H9 (cell line): Measurements from ENCODE around the gene DNAJC8. TPM values are rescaled to one million over a fixed set of nuclear protein-coding genes. Genes with fewer than 3 reads are reported as not detected.
A peak's percentile ranks its signal among the peaks of the same experiment; 100 is the strongest.

Experiments
- DNase-seq: peaks from one replicate; pipeline ENCODE4 v3.0.0-alpha.2; 2017
- H2AFZ ChIP-seq: one replicate; pipeline ENCODE4 v1.6.1; 2013; ENCODE audit warnings: mild to moderate bottlenecking, low read length, control low read depth, moderate library complexity
- H2AK5ac ChIP-seq: 2 replicates; pipeline ENCODE4 v1.6.1; 2013; ENCODE audit warnings: low read length, control low read depth, mixed read lengths; ENCODE audit not compliant: insufficient read length
- H2BK120ac ChIP-seq: one replicate; pipeline ENCODE4 v1.6.1; 2013; ENCODE audit warnings: low read depth, mild to moderate bottlenecking, low read length, control low read depth, inconsistent platforms; ENCODE audit not compliant: poor library complexity, severe bottlenecking
- H2BK12ac ChIP-seq: 2 replicates; pipeline ENCODE4 v1.6.1; 2013; ENCODE audit warnings: low read length, control low read depth, mixed read lengths, low read depth; ENCODE audit not compliant: insufficient read length
- H2BK15ac ChIP-seq: 2 replicates; pipeline ENCODE4 v1.6.1; 2013; ENCODE audit warnings: low read depth, low read length, control low read depth
- H2BK20ac ChIP-seq: one replicate; pipeline ENCODE4 v1.6.1; 2013; ENCODE audit warnings: low read depth, mild to moderate bottlenecking, low read length, control low read depth, inconsistent platforms; ENCODE audit not compliant: poor library complexity, severe bottlenecking
- H2BK5ac ChIP-seq: 2 replicates; pipeline ENCODE4 v1.6.1; 2013; ENCODE audit warnings: low read length, control low read depth, mixed read lengths; ENCODE audit not compliant: insufficient read length
- H3K14ac ChIP-seq: 2 replicates; pipeline ENCODE4 v1.6.1; 2013; ENCODE audit warnings: low read length, control low read depth; ENCODE audit not compliant: insufficient read depth
- H3K18ac ChIP-seq: 2 replicates; pipeline ENCODE4 v1.6.1; 2013; ENCODE audit warnings: low read depth, mild to moderate bottlenecking, mixed read lengths, low read length, control low read depth; ENCODE audit not compliant: insufficient read length
- H3K23ac ChIP-seq: 2 replicates; pipeline ENCODE4 v1.6.1; 2013; ENCODE audit warnings: low read length, control low read depth, mixed read lengths, low read depth; ENCODE audit not compliant: insufficient read length
- H3K23me2 ChIP-seq: 2 replicates; pipeline ENCODE4 v1.6.1; 2013; ENCODE audit warnings: low read depth, mild to moderate bottlenecking, mixed read lengths, low read length, control low read depth; ENCODE audit not compliant: insufficient read length, poor library complexity, severe bottlenecking
- H3K27ac ChIP-seq: 2 replicates; pipeline ENCODE4 v1.5.1; 2013; ENCODE audit warnings: low read length, control low read depth, mixed read lengths, low read depth; ENCODE audit not compliant: insufficient read length
- H3K27me3 ChIP-seq: 2 replicates; pipeline ENCODE4 v1.6.1; 2013; ENCODE audit warnings: low read length, control low read depth, inconsistent platforms; ENCODE audit not compliant: insufficient read depth
- H3K4ac ChIP-seq: 2 replicates; pipeline ENCODE4 v1.6.1; 2013; ENCODE audit warnings: low read depth, mild to moderate bottlenecking, control low read depth, inconsistent platforms, low read length, moderate library complexity
- H3K4me1 ChIP-seq: 2 replicates; pipeline ENCODE4 v1.6.1; 2013; ENCODE audit warnings: low read length, control low read depth, inconsistent platforms; ENCODE audit not compliant: insufficient read depth
- H3K4me2 ChIP-seq: 2 replicates; pipeline ENCODE4 v1.6.1; 2013; ENCODE audit warnings: low read length, control low read depth, mixed read lengths; ENCODE audit not compliant: insufficient read length, insufficient read depth
- H3K56ac ChIP-seq: 2 replicates; pipeline ENCODE4 v1.6.1; 2013; ENCODE audit warnings: low read depth, mild to moderate bottlenecking, mixed read lengths, low read length, control low read depth; ENCODE audit not compliant: insufficient read length
- H3K79me1 ChIP-seq: 2 replicates; pipeline ENCODE4 v1.6.1; 2013; ENCODE audit warnings: low read depth, mild to moderate bottlenecking, moderate library complexity, low read length, control low read depth, inconsistent platforms; ENCODE audit not compliant: insufficient read depth, poor library complexity, severe bottlenecking
- H3K79me2 ChIP-seq: 2 replicates; pipeline ENCODE4 v1.6.1; 2013; ENCODE audit warnings: low read length, control low read depth, inconsistent platforms; ENCODE audit not compliant: insufficient read depth
- H3K9ac ChIP-seq: 2 replicates; pipeline ENCODE4 v1.6.1; 2013; ENCODE audit warnings: low read length, control low read depth, mixed read lengths; ENCODE audit not compliant: insufficient read length; ENCODE audit errors: extremely low read depth
- H3K9me3 ChIP-seq: one replicate; pipeline ENCODE4 v1.6.1; 2013; ENCODE audit warnings: low read depth, low read length, inconsistent platforms; ENCODE audit not compliant: control insufficient read depth
- H3T11ph ChIP-seq: one replicate; pipeline ENCODE4 v1.6.1; 2013; ENCODE audit warnings: mild to moderate bottlenecking, low read length, control low read depth, inconsistent platforms
- H4K20me1 ChIP-seq: one replicate; pipeline ENCODE4 v1.6.1; 2013; ENCODE audit not compliant: control insufficient read depth, insufficient read length, insufficient read depth
- H4K5ac ChIP-seq: 2 replicates; pipeline ENCODE4 v1.6.1; 2013; ENCODE audit warnings: low read depth, mild to moderate bottlenecking, mixed read lengths, low read length, control low read depth; ENCODE audit not compliant: insufficient read length
- H4K8ac ChIP-seq: replicated peaks from 2 replicates; pipeline ENCODE4 v1.6.1; 2013; ENCODE audit warnings: low read length, control low read depth, mixed read lengths, low read depth; ENCODE audit not compliant: insufficient read length
- H4K91ac ChIP-seq: 2 replicates; pipeline ENCODE4 v1.6.1; 2013; ENCODE audit warnings: low read depth, mild to moderate bottlenecking, moderate library complexity, mixed read lengths, low read length, control low read depth; ENCODE audit not compliant: insufficient read length
- H3K27ac Mint-ChIP-seq, 3 experiments: 2 replicates in 2 of 3; 3 replicates in 1 of 3; pipeline ENCODE4 v1.8.0; 2020 to 2021; ENCODE audit warnings: mixed read lengths in 3 of 3, mild to moderate bottlenecking in 1 of 3, moderate library complexity in 1 of 3
- H3K27me3 Mint-ChIP-seq: 2 replicates; pipeline ENCODE4 v1.8.0; 2021; ENCODE audit warnings: low read depth, mild to moderate bottlenecking, moderate library complexity, mixed read lengths
- H3K36me3 Mint-ChIP-seq, 3 experiments: 2 replicates in 2 of 3; 3 replicates in 1 of 3; pipeline ENCODE4 v1.8.0; 2020 to 2021; ENCODE audit warnings: low read depth in 3 of 3, mixed read lengths in 3 of 3; ENCODE audit not compliant: insufficient read depth in 1 of 3
- H3K4me1 Mint-ChIP-seq, 2 experiments: 2 replicates each; pipeline ENCODE4 v1.8.0; 2020; ENCODE audit warnings: mixed read lengths in 2 of 2
- H3K4me3 Mint-ChIP-seq, 2 experiments: 2 replicates in 1 of 2; 3 replicates in 1 of 2; pipeline ENCODE4 v1.8.0; 2020 to 2021; ENCODE audit warnings: mild to moderate bottlenecking in 2 of 2, mixed read lengths in 2 of 2, moderate library complexity in 1 of 2
- H3K9me3 Mint-ChIP-seq, 2 experiments: 2 replicates in 1 of 2; 3 replicates in 1 of 2; pipeline ENCODE4 v1.8.0; 2020; ENCODE audit warnings: mild to moderate bottlenecking in 2 of 2, mixed read lengths in 2 of 2, moderate library complexity in 1 of 2
- WGBS: extraction: QIAGEN DNeasy Blood & Tissue Kit; methylation state at CpG from one replicate; pipeline ENCODE4 v1.1.7; 2013; ENCODE audit warnings: missing lambda C conversion rate, low lambda C conversion rate, mixed read lengths; ENCODE audit not compliant: insufficient read length; ENCODE audit errors: extremely low coverage; 5-methylcytosine and 5-hydroxymethylcytosine counted together
- total RNA-seq: library from RNA; stranded (reverse); gene quantifications from 2 replicates; pipeline ENCODE4 v1.2.1, GENCODE V29; 2021
- TF ChIP-seq, protein P1 (sequence below): fragments of 200-600 bp; sonication (generic); conservative IDR thresholded peaks from 3 replicates; pipeline ENCODE4 v1.8.0; 2021; ENCODE audit warnings: antibody characterized with exemption, mild to moderate bottlenecking

Gene DNAJC8
- total RNA-seq, 1 experiment from 2014 or later = 132 TPM

DNA sequence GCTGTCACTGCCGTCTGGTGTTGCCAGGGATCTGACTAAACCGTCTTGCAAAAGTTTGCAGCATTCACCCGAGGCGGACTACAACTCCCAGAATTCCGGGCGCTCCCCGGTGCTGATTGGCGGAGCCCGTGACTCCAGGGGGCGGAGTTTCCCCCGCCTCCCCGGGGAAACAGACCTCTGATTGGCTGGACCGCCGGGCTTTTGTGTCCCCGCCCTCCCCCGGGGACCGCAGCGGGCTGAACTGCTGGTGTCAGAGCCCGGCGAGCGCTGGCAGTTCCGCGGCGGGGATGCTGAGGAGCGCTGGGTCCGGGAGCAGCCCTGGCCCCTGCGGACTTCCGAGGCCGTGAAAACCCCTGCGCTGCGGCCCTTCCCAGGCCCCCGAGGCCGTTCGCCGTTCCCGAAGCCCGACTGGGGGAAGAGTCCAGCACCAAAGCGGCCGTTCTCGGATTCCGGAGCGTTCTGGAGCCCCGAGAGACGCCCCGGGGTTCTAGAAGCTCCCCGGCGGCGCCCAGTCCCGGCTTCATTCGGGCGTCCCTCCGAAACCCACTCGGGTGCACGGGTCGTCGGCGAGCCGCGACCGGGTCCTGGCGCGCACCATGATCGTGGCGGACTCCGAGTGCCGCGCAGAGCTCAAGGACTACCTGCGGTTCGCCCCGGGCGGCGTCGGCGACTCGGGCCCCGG is 26.6 kb upstream of the DNAJC8 start, which contains the start of gene SESN2:
Gene SESN2 (plus strand): TSS at position 267 of the 682 bp plus-strand sequence. CDS start 330 bp downstream, at position 597.
- Mint-ChIP-seq H3K4me1 (peaks cover 30 to 31% of the 10 kb centered on the region in 2 experiments), H3K27me3 (no peaks in the 10 kb centered on the region; the same call in 1 of the 2 replicates), H3K27ac (peak within 1 kb of the TSS in 2 of 3 experiments; percentile 18 to 81; a peak in 4 of 7 replicates), H3K4me3 (peak within 1 kb of the TSS; percentile 81 to 83), H3K36me3 (peaks cover 3 to 7% (median 4%) of the 10 kb centered on the region in 3 experiments; a peak in 4 of 7 replicates), H3K9me3 (no peaks in the 10 kb centered on the region)
- no peak within 1 kb of the TSS for H4K91ac ChIP-seq
- no peaks in the 10 kb centered on the region for H3K27me3 ChIP-seq
- H3K4ac ChIP-seq = no peak within 1 kb of the TSS
- WGBS = no CpG with 5 or more reads among the region's 76 CpGs
- H4K5ac ChIP-seq = no peak within 1 kb of the TSS
- peak; percentile 99 for DNase-seq
- H4K20me1 ChIP-seq = no peaks in the 10 kb centered on the region
- no peak within 1 kb of the TSS for H3K56ac ChIP-seq
- no peak within 1 kb of the TSS for H2BK120ac ChIP-seq
- no peaks in the 10 kb centered on the region for H3K9me3 ChIP-seq
- H3T11ph ChIP-seq = no peak within 1 kb of the TSS
- TF ChIP-seq, protein P1, sequence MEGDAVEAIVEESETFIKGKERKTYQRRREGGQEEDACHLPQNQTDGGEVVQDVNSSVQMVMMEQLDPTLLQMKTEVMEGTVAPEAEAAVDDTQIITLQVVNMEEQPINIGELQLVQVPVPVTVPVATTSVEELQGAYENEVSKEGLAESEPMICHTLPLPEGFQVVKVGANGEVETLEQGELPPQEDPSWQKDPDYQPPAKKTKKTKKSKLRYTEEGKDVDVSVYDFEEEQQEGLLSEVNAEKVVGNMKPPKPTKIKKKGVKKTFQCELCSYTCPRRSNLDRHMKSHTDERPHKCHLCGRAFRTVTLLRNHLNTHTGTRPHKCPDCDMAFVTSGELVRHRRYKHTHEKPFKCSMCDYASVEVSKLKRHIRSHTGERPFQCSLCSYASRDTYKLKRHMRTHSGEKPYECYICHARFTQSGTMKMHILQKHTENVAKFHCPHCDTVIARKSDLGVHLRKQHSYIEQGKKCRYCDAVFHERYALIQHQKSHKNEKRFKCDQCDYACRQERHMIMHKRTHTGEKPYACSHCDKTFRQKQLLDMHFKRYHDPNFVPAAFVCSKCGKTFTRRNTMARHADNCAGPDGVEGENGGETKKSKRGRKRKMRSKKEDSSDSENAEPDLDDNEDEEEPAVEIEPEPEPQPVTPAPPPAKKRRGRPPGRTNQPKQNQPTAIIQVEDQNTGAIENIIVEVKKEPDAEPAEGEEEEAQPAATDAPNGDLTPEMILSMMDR = no peak
- H3K79me1 ChIP-seq = peaks cover 3% of the 10 kb centered on the region
- H2BK5ac ChIP-seq = no peak within 1 kb of the TSS
- no peak within 1 kb of the TSS for H4K8ac ChIP-seq
- no peak within 1 kb of the TSS for H2AK5ac ChIP-seq
- H3K9ac ChIP-seq = peak within 1 kb of the TSS; percentile 60
- no peak within 1 kb of the TSS for H2AFZ ChIP-seq
- H3K23me2 ChIP-seq = peaks cover 7% of the 10 kb centered on the region
- no peak within 1 kb of the TSS for H3K23ac ChIP-seq
- H3K27ac ChIP-seq = no peak within 1 kb of the TSS
- H2BK20ac ChIP-seq = no peak within 1 kb of the TSS
- no peak within 1 kb of the TSS for H2BK12ac ChIP-seq
- peak within 1 kb of the TSS; percentile 85 for H3K18ac ChIP-seq
- H3K4me2 ChIP-seq = peak within 1 kb of the TSS; percentile 85
- H3K14ac ChIP-seq = peak within 1 kb of the TSS; percentile 88
- no peaks in the 10 kb centered on the region for H3K4me1 ChIP-seq
- H2BK15ac ChIP-seq = no peak within 1 kb of the TSS
- H3K79me2 ChIP-seq = peaks cover 23% of the 10 kb centered on the region; the same call in 1 of the 2 replicates
